Spleen (tissue), 11 donors: ENCODE results near the gene DLGAP5. TPM values are rescaled to one million over a fixed set of nuclear protein-coding genes. Genes with fewer than 3 reads are reported as not detected.
A peak's percentile ranks its signal among the peaks of the same experiment; 100 is the strongest.

Experiments
- DNase-seq: peaks from one replicate; pipeline ENCODE4 v3.0.0-alpha.2; 2020
- H3K27ac ChIP-seq, 8 donors: fragments of 200-600 bp; sonication (generic) in 7 of 8; 1 replicate in 4 of 8; 2 replicates in 4 of 8; pipeline versions ENCODE4 v1.5.0 to v1.8.0; 2016 to 2021; ENCODE audit warnings: inconsistent platforms in 4 of 8, mild to moderate bottlenecking in 4 of 8, moderate library complexity in 1 of 8
- H3K27me3 ChIP-seq, 7 donors: fragments of 200-600 bp; sonication (generic) in 6 of 7; replicated peaks in 1 of 7; 1 replicate in 4 of 7; 2 replicates in 3 of 7; pipeline versions ENCODE4 v1.5.0 to v1.8.0; 2016 to 2021; ENCODE audit warnings: inconsistent platforms in 3 of 7, mild to moderate bottlenecking in 1 of 7
- H3K36me3 ChIP-seq, 6 donors: fragments of 200-600 bp; sonication (generic) in 5 of 6; 1 replicate in 4 of 6; 2 replicates in 2 of 6; pipeline versions ENCODE4 v1.5.0 to v1.8.0; 2016 to 2021; ENCODE audit warnings: inconsistent platforms in 2 of 6
- H3K4me1 ChIP-seq, 6 donors: fragments of 200-600 bp; sonication (generic) in 5 of 6; 1 replicate in 3 of 6; 2 replicates in 3 of 6; pipeline versions ENCODE4 v1.5.0 to v1.8.0; 2016 to 2021; ENCODE audit warnings: inconsistent platforms in 3 of 6
- H3K4me3 ChIP-seq, 8 donors: fragments of 200-600 bp; sonication (generic) in 7 of 8; 1 replicate in 4 of 8; 2 replicates in 4 of 8; pipeline versions ENCODE4 v1.5.0 to v1.8.0; 2016 to 2021; ENCODE audit warnings: inconsistent platforms in 4 of 8, mild to moderate bottlenecking in 4 of 8, moderate library complexity in 2 of 8
- H3K9me3 ChIP-seq, 8 donors: fragments of 200-600 bp; sonication (generic) in 7 of 8; 1 replicate in 4 of 8; 2 replicates in 4 of 8; pipeline versions ENCODE4 v1.5.0 to v1.8.0; 2016 to 2021; ENCODE audit warnings: inconsistent platforms in 4 of 8
- POLR2A ChIP-seq, 3 donors: fragments of 450-650 bp; IDR thresholded peaks; one replicate each; pipeline ENCODE4 v1.5.1; 2017; ENCODE audit warnings: antibody characterized with exemption in 3 of 3, mild to moderate bottlenecking in 1 of 3
- POLR2AphosphoS5 ChIP-seq, 3 donors: sonication (generic); formaldehyde crosslinking; IDR thresholded peaks; one replicate each; pipeline ENCODE4 v1.5.1; 2017; ENCODE audit warnings: antibody characterized with exemption in 3 of 3
- WGBS, 5 donors: extraction: QIAGEN DNeasy Blood & Tissue Kit in 3 of 5; methylation state at CpG; one replicate each; pipeline versions ENCODE4 v1.1.5 to v1.1.7; 2013 to 2018; 5-methylcytosine and 5-hydroxymethylcytosine counted together
- intact Hi-C: fragments of 100-400 bp; cut with DNase I; formaldehyde crosslinking; loops from one replicate; pipeline ENCODE4 v1.15.0; 2023; ENCODE audit warnings: low total_unique reads
- polyA plus RNA-seq, 3 donors: library from polyadenylated mRNA; stranded (reverse); fragments of 200-250 nt; gene quantifications; one replicate each; pipeline ENCODE4 v1.2.1, GENCODE V29; 2013
- total RNA-seq, 7 donors: library from RNA; depleted of rRNA in 3 of 7; stranded (reverse); fragments of >200 nt in 3 of 7; fragmentation: NEBNext Ultra II Directional in 4 of 7; extraction: Animal tissue kit (Norgen Biotek cat#: 25700) in 4 of 7; gene quantifications; one replicate each; pipeline versions ENCODE4 v1.1.0 to v1.2.1, GENCODE V29; 2016 to 2021
- TF ChIP-seq, protein P1 (sequence below), 11 experiments: fragments of 200-600 bp in 7 of 11; fragments of 450-650 bp in 4 of 11; sonication (generic) in 4 of 11; IDR thresholded peaks in 8 of 11; conservative IDR thresholded peaks in 3 of 11; 1 replicate in 7 of 11; 2 replicates in 4 of 11; pipeline versions ENCODE4 v1.4.0 to v1.8.0; 2016 to 2021; ENCODE audit warnings: antibody characterized with exemption in 11 of 11, inconsistent platforms in 4 of 11, mild to moderate bottlenecking in 1 of 11
- donor health status: healthy with polysubstance abuse.
- donor health status: DM: no; HTN: no; CAD: no; lungs with moderate emphysema.
- donor health status: DM: no; HTN: no; CAD: no.
- donor health status: Bipolar disorder and iron deficiency.
- donor health status: healthy.
- donor health status: DM: no; HTN: no; CAD: no.
- donor health status: DM: yes; HTN: yes; CAD: no.

Gene DLGAP5
- total and polyA plus RNA-seq, 10 donors: 0.50 to 8.1 (median 2.9) TPM

DNA sequence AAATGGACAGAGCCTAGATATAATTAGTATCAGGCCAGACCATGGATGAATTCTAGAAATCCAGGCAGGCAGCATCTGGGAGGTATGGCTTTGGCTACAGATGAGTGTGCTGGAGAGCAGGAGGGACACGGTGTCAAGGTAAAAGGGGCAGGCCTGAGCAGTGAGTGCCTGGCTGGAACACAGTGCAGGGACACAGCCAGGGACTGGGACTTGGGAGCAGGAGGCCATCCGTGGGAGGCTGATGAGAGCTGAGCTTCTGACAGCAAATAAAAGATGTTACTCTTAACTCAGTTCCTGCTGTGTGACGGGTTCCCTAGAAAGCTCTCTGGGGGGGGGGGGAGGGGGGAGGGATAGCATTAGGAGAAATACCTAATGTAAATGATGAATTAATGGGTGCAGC lies 75.9 kb downstream of the DLGAP5 start:
- Histone ChIP-seq H3K27ac (no peak overlapping the region), H3K4me1 (peaks cover 6 to 61% (median 19%) of the 10 kb centered on the region in 6 donors), H3K9me3 (no peaks in the 10 kb centered on the region), H3K4me3 (no peak overlapping the region), H3K36me3 (no peaks in the 10 kb centered on the region), H3K27me3 (no peaks in the 10 kb centered on the region)
- 39 to 66% (median 59%) methylated on average over 3 of the region's 3 CpGs for WGBS, 5 donors
- intact Hi-C loops: no loop called here
- DNase-seq: no peak
- TF ChIP-seq, protein P1, sequence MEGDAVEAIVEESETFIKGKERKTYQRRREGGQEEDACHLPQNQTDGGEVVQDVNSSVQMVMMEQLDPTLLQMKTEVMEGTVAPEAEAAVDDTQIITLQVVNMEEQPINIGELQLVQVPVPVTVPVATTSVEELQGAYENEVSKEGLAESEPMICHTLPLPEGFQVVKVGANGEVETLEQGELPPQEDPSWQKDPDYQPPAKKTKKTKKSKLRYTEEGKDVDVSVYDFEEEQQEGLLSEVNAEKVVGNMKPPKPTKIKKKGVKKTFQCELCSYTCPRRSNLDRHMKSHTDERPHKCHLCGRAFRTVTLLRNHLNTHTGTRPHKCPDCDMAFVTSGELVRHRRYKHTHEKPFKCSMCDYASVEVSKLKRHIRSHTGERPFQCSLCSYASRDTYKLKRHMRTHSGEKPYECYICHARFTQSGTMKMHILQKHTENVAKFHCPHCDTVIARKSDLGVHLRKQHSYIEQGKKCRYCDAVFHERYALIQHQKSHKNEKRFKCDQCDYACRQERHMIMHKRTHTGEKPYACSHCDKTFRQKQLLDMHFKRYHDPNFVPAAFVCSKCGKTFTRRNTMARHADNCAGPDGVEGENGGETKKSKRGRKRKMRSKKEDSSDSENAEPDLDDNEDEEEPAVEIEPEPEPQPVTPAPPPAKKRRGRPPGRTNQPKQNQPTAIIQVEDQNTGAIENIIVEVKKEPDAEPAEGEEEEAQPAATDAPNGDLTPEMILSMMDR (IDR thresholded peaks at IDR 0.05 in 8 of 11, conservative IDR thresholded peaks at IDR 0.05 in 3 of 11): no peak
- peak in 1 of 3 donors; percentile 41 for TF ChIP-seq POLR2AphosphoS5 (IDR thresholded peaks at IDR 0.05)

DNA sequence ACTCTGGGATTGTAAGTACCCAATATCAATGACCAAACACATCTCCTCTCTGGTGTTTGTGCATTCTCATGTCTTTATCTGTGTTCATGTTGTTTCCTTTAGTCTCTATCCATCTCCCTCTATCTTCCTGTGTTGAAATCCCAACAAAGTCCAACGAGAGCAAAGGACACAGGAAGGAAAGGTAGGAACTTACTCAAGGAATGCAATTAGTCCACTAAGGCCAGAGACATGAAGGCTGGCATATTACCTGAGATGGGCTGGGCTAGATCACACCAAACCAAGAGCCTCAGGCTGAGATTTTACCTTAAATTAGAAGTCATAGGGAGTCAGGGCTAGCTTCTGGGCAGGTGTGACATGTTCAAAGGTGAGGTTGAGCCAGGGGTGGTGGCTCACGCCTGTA lies 76.7 kb downstream of the DLGAP5 start:
- no peaks in the 10 kb centered on the region for H3K9me3 ChIP-seq
- TF ChIP-seq POLR2A (IDR thresholded peaks at IDR 0.05) (no peak), POLR2AphosphoS5 (IDR thresholded peaks at IDR 0.05) (no peak)
- TF ChIP-seq, protein P1 (IDR thresholded peaks at IDR 0.05 in 8 of 11, conservative IDR thresholded peaks at IDR 0.05 in 3 of 11): no peak
- WGBS, 5 donors: 58 to 71% (median 66%) methylated on average over 2 of the region's 2 CpGs
- DNase-seq: no peak
- no peaks in the 10 kb centered on the region for H3K27me3 ChIP-seq
- H3K36me3 ChIP-seq: no peaks in the 10 kb centered on the region
- peaks cover 6 to 54% (median 18%) of the 10 kb centered on the region in 6 donors for H3K4me1 ChIP-seq
- no peak overlapping the region for H3K27ac ChIP-seq
- no peak overlapping the region for H3K4me3 ChIP-seq
- intact Hi-C loops: no loop called here

DNA sequence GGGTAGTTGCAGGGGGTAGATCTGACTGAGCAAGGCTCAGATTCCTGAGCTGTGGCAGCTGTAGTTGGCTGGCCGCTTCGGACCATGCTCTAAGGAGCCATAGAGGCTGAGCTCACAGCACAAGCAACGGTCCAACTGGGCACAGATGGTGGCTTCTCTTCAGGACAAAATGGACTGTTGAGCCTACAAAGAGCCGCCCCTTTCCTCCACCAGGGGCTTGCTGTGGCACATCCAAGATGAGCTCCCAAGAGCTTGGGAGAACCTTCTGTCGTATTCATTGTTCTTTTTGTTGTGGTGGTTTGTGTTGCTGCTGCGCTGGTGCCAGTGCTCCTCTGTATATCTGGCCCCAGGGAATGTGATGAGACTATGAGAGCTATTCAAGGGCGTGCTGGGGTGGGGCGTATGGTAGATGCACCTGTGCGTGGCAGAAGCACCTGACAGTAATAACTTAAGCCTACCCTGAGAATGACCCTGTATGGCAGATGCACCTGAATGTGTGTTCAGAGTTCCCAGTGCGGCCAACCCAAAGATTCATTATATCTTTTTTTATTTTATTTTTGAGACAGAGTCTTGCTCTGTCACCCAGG lies 80.2 kb downstream of the DLGAP5 start:
- intact Hi-C loops: no loop called here
- DNase-seq: no peak
- H3K36me3 ChIP-seq: no peaks in the 10 kb centered on the region
- H3K4me1 ChIP-seq: peaks cover 7 to 48% (median 19%) of the 10 kb centered on the region in 6 donors
- H3K4me3 ChIP-seq: no peak overlapping the region
- 90 to 98% (median 96%) methylated on average over 10 of the region's 10 CpGs for WGBS, 5 donors
- H3K27ac ChIP-seq: no peak overlapping the region
- H3K9me3 ChIP-seq: no peaks in the 10 kb centered on the region
- no peaks in the 10 kb centered on the region for H3K27me3 ChIP-seq
- TF ChIP-seq POLR2A (IDR thresholded peaks at IDR 0.05): no peak

DNA sequence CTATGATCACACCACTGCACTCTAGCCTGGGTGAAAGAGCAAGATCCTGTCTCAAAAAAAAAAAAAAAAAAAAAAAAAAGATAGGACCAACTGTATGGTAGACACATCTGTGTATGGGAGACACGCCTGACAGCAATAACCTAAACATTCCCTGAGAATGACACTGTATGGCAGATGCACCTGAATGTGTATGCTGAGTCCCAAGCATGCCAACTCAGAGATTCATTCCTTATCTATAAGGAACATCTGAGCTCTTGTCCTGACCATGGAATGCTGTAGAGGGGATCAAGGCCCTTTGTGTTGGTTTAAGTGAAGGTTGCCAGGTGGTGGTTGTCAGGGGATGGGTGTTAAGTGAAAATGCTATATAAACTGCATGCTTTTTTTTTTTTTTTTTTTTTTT lies 81.5 kb downstream of the DLGAP5 start:
- 97 to 100% (median 100%) methylated on average over 1 of the region's 1 CpG for WGBS, 5 donors
- peaks cover 0 to under 1% (median 0%) of the 10 kb centered on the region in 8 donors for H3K9me3 ChIP-seq
- DNase-seq: no peak
- TF ChIP-seq, protein P1 (IDR thresholded peaks at IDR 0.05 in 8 of 11, conservative IDR thresholded peaks at IDR 0.05 in 3 of 11): no peak
- no peak for TF ChIP-seq POLR2AphosphoS5 (IDR thresholded peaks at IDR 0.05)
- TF ChIP-seq POLR2A (IDR thresholded peaks at IDR 0.05): no peak
- H3K4me3 ChIP-seq: no peak overlapping the region
- H3K27ac ChIP-seq: no peak overlapping the region
- peaks cover 3 to 44% (median 18%) of the 10 kb centered on the region in 6 donors for H3K4me1 ChIP-seq
- no peaks in the 10 kb centered on the region for H3K36me3 ChIP-seq
- intact Hi-C loops: no loop called here
- no peaks in the 10 kb centered on the region for H3K27me3 ChIP-seq
